ENCODE measurements around the gene KCNH5. TPM values are rescaled to one million over a fixed set of nuclear protein-coding genes. Genes with fewer than 3 reads are reported as not detected.

The KCNH5 gene, protein sequence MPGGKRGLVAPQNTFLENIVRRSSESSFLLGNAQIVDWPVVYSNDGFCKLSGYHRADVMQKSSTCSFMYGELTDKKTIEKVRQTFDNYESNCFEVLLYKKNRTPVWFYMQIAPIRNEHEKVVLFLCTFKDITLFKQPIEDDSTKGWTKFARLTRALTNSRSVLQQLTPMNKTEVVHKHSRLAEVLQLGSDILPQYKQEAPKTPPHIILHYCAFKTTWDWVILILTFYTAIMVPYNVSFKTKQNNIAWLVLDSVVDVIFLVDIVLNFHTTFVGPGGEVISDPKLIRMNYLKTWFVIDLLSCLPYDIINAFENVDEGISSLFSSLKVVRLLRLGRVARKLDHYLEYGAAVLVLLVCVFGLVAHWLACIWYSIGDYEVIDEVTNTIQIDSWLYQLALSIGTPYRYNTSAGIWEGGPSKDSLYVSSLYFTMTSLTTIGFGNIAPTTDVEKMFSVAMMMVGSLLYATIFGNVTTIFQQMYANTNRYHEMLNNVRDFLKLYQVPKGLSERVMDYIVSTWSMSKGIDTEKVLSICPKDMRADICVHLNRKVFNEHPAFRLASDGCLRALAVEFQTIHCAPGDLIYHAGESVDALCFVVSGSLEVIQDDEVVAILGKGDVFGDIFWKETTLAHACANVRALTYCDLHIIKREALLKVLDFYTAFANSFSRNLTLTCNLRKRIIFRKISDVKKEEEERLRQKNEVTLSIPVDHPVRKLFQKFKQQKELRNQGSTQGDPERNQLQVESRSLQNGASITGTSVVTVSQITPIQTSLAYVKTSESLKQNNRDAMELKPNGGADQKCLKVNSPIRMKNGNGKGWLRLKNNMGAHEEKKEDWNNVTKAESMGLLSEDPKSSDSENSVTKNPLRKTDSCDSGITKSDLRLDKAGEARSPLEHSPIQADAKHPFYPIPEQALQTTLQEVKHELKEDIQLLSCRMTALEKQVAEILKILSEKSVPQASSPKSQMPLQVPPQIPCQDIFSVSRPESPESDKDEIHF
- not detected for polyA plus RNA-seq

DNA sequence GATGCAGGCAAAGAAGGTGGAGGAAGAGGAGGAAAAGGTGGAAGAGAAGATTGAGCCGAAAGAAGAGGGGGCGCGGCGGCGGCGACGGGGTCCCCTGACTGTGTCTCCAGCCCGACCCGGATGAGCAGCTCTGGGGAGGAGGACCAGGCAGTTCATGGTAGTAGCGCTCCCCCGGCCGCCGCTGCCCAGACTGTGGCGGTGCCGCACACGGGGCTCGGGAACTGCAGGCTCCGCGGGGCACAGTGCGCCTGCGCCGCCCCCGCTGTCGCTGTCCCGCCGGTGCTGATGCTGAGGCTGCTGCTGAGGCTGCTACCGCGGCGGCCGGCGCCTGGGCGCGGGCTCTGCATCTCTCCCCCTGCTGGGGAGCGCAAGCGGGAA lies at the start of gene KCNH5:
Gene KCNH5, minus strand, starts transcription at position 225 of the 378 bp plus-strand sequence. CDS start 272 bp downstream, outside the sequence.
- no peaks in the 10 kb centered on the region for H3K36me3 Mint-ChIP-seq
- no peak for DNase-seq
- H3K9me3 Mint-ChIP-seq, result peaks cover 0 to 7% (median 1%) of the 10 kb centered on the region in 6 donors
- H3K4me1 Mint-ChIP-seq, result no peaks in the 10 kb centered on the region
- H3K27ac Mint-ChIP-seq, result no peak within 1 kb of the TSS
- H3K4me3 Mint-ChIP-seq, result no peak within 1 kb of the TSS
- H3K27me3 Mint-ChIP-seq (ENCODE audit: low read depth in 3 of 3), result peaks cover 9 to 29% (median 15%) of the 10 kb centered on the region in 3 donors

GRCh38 chr14:63091394-63091996 lies 46.2 kb upstream of the KCNH5 start:
- DNase-seq, result no peak
- H3K36me3 Mint-ChIP-seq, result no peaks in the 10 kb centered on the region
- no peak overlapping the region for H3K4me3 Mint-ChIP-seq
- peaks cover 0 to 5% (median 1%) of the 10 kb centered on the region in 6 donors for H3K9me3 Mint-ChIP-seq
- peaks cover 1 to 6% (median 5%) of the 10 kb centered on the region in 3 donors for H3K27me3 Mint-ChIP-seq (ENCODE audit: low read depth in 3 of 3)
- no peak overlapping the region for H3K27ac Mint-ChIP-seq
- no peaks in the 10 kb centered on the region for H3K4me1 Mint-ChIP-seq

- Mint-ChIP-seq H3K4me3 (no peak overlapping the region), H3K9me3 (peaks cover 0 to 5% (median 2%) of the 10 kb centered on the region in 6 donors), H3K27me3 (ENCODE audit: low read depth in 3 of 3) (peaks cover 0 to 6% (median 0%) of the 10 kb centered on the region in 3 donors), H3K27ac (no peak overlapping the region), H3K36me3 (no peaks in the 10 kb centered on the region), H3K4me1 (no peaks in the 10 kb centered on the region)
- DNase-seq, result no peak
Observed at GRCh38 chr14:63088865-63089264, 43.6 kb upstream of the KCNH5 start.

- no peak overlapping the region for H3K4me3 Mint-ChIP-seq
- no peaks in the 10 kb centered on the region for H3K4me1 Mint-ChIP-seq
- H3K9me3 Mint-ChIP-seq, result peaks cover 0 to 7% (median 2%) of the 10 kb centered on the region in 6 donors
- H3K36me3 Mint-ChIP-seq, result no peaks in the 10 kb centered on the region
- peaks cover 0 to 2% (median 0%) of the 10 kb centered on the region in 3 donors for H3K27me3 Mint-ChIP-seq (ENCODE audit: low read depth in 3 of 3)
- no peak for DNase-seq
- H3K27ac Mint-ChIP-seq, result no peak overlapping the region
Observed at GRCh38 chr14:63078569-63078968, 33.3 kb upstream of the KCNH5 start.

DNA sequence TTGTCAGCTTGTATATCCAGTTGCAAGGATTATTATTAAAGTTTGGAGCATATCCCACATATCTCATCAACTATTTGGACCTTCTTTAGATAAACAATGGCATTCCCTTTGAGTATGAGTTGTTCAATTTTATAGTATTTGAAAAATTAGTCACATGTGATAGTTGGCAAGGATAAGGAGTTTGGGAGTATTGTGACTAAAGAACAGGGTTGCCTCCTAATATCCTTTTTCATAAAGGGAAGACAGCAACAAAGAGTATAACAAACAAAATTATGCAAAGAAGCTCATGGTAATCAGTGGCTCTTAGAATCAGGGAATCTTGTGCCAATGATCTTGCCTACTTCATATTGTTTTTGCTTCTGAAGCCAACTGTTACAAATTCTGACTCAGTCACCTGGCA lies 31.2 kb upstream of the KCNH5 start:
- Mint-ChIP-seq H3K36me3 (no peaks in the 10 kb centered on the region), H3K27ac (no peak overlapping the region), H3K4me1 (no peaks in the 10 kb centered on the region), H3K9me3 (peaks cover 0 to 5% (median 4%) of the 10 kb centered on the region in 6 donors), H3K27me3 (ENCODE audit: low read depth in 3 of 3) (peaks cover 0 to 2% (median 0%) of the 10 kb centered on the region in 3 donors), H3K4me3 (no peak overlapping the region)
- DNase-seq, result no peak

DNA sequence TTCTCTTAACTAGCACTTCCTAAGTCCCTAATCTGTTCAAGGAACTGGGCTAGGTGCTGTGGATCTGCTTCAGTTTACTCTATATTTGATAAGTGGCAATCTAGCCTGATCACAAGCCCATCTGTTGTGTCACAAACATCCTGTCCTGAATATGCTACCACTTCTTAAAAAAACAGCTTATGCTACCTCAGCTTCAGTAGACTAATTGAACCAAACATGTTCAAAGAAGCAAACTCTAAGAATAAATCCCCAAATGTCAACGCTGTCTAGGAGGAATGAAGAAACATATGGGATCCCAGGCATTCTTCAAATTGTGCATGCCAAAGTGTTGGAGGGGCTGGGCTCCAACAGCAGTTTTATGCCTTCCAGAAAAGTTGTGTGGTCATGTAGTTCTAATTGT lies 10.4 kb upstream of the KCNH5 start:
- no peak for DNase-seq
- Mint-ChIP-seq H3K4me3 (no peak overlapping the region), H3K27ac (no peak overlapping the region), H3K4me1 (no peaks in the 10 kb centered on the region), H3K27me3 (ENCODE audit: low read depth in 3 of 3) (no peaks in the 10 kb centered on the region), H3K9me3 (peaks cover 0 to 7% (median 0%) of the 10 kb centered on the region in 6 donors), H3K36me3 (no peaks in the 10 kb centered on the region)

DNA sequence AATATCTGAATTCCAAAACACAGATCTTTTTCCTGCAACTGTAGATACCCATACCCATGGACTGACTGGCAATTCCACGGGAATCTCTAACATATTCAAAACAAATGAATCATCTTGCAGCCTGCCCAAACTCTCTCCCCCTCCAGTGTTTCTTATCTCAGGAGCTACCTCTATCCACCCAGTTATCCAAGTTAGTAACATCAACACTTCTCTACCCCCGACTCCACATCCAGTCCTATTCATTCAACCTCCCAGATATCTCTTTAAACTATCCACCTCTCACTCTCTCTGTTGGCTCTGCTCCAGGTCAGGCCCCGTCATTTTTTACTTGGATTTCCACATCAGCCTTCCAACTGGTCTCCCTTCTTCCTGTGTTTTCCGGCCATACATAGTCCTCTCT lies 6.7 kb upstream of the KCNH5 start:
- no peak for DNase-seq
- no peak overlapping the region for H3K4me3 Mint-ChIP-seq
- no peaks in the 10 kb centered on the region for H3K36me3 Mint-ChIP-seq
- H3K9me3 Mint-ChIP-seq, result peaks cover 0 to 11% (median 0%) of the 10 kb centered on the region in 6 donors
- peaks cover 3 to 10% (median 5%) of the 10 kb centered on the region in 3 donors for H3K27me3 Mint-ChIP-seq (ENCODE audit: low read depth in 3 of 3)
- H3K27ac Mint-ChIP-seq, result no peak overlapping the region
- no peaks in the 10 kb centered on the region for H3K4me1 Mint-ChIP-seq

- H3K27me3 Mint-ChIP-seq (ENCODE audit: low read depth in 3 of 3), result peaks cover 5 to 16% (median 9%) of the 10 kb centered on the region in 3 donors
- no peaks in the 10 kb centered on the region for H3K4me1 Mint-ChIP-seq
- H3K4me3 Mint-ChIP-seq, result no peak overlapping the region
- no peak overlapping the region for H3K27ac Mint-ChIP-seq
- DNase-seq, result no peak
- no peaks in the 10 kb centered on the region for H3K36me3 Mint-ChIP-seq
- peaks cover 0 to 9% (median 0%) of the 10 kb centered on the region in 6 donors for H3K9me3 Mint-ChIP-seq
Observed at GRCh38 chr14:63051301-63051700, 6.0 kb upstream of the KCNH5 start.

- H3K4me3 Mint-ChIP-seq, result no peak overlapping the region
- H3K27ac Mint-ChIP-seq, result no peak overlapping the region
- H3K4me1 Mint-ChIP-seq, result no peaks in the 10 kb centered on the region
- no peaks in the 10 kb centered on the region for H3K36me3 Mint-ChIP-seq
- no peak for DNase-seq
- peaks cover 0 to 4% (median 0%) of the 10 kb centered on the region in 6 donors for H3K9me3 Mint-ChIP-seq
- peaks cover 5 to 18% (median 10%) of the 10 kb centered on the region in 3 donors for H3K27me3 Mint-ChIP-seq (ENCODE audit: low read depth in 3 of 3)
Observed at GRCh38 chr14:63050694-63051093, 5.4 kb upstream of the KCNH5 start.

- Mint-ChIP-seq H3K27ac (no peak overlapping the region), H3K27me3 (ENCODE audit: low read depth in 3 of 3) (peaks cover 9 to 29% (median 15%) of the 10 kb centered on the region in 3 donors), H3K4me3 (no peak overlapping the region), H3K9me3 (peaks cover 0 to 7% (median 1%) of the 10 kb centered on the region in 6 donors), H3K36me3 (no peaks in the 10 kb centered on the region), H3K4me1 (no peaks in the 10 kb centered on the region)
- no peak for DNase-seq
Observed at GRCh38 chr14:63046339-63047268, 1.3 kb upstream of the KCNH5 start.

DNA sequence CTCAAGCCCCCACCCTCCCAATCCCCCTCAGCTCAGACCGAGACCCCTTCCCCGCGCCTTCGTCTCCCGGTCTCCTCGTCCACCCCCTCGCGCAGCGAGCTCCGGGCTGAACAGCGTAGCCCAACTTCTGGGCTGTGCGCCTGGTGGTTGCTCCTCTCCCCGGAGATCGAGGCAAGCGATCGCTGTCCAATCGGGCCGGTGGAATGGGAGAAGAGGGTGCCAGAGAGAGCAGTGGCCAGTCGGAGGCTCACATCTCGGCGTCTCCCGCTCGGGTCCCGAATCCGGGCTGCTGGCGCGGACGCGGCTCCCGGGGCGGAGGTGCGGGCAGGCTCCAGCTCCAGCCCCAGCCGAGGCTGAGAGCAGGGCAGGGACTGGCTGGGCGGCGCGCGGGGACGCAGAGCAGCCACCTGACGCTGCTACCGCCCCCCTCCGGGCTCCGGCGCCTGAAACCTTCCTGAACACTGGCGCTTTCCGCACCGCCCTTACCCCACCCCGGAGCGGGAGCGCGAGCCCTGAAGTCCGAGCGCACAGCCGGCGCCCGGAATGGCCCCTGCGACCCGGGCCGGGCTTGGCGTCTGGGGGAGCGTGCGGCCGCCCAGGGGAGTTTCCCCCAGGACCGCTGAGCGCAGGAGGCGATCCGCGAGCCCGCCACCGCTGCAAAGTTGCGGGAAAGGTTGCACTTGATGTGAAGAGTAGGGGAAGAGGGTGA lies 508 bp upstream of the KCNH5 start:
- DNase-seq, result no peak
- Mint-ChIP-seq H3K27me3 (ENCODE audit: low read depth in 3 of 3) (peaks cover 9 to 29% (median 15%) of the 10 kb centered on the region in 3 donors), H3K36me3 (no peaks in the 10 kb centered on the region), H3K4me3 (no peak overlapping the region), H3K9me3 (peaks cover 0 to 7% (median 1%) of the 10 kb centered on the region in 6 donors), H3K4me1 (no peaks in the 10 kb centered on the region), H3K27ac (no peak overlapping the region)

DNA sequence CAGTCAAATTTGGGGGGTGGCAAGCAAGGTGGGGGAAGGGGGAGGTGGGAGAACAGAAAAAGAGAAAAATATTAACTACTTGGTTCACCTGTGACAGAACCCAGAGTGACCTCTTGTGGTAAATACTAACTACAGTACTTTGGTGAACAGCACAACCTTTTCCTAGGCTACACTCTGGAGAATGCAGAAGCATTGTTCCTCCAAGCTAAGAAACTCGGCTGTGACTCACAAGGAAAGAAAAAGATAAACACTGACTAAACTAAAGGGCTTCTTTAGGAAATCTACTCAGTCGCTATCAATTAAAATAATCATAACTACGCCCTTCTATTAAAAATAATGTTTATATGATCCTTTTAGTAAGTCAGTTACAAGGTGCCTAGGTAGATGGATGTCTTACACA lies 5.4 kb downstream of the KCNH5 start:
- H3K9me3 Mint-ChIP-seq, result peaks cover 0 to 4% (median 0%) of the 10 kb centered on the region in 6 donors
- no peak for DNase-seq
- no peaks in the 10 kb centered on the region for H3K4me1 Mint-ChIP-seq
- no peak overlapping the region for H3K4me3 Mint-ChIP-seq
- no peaks in the 10 kb centered on the region for H3K36me3 Mint-ChIP-seq
- no peak overlapping the region for H3K27ac Mint-ChIP-seq
- peaks cover 5 to 12% (median 8%) of the 10 kb centered on the region in 3 donors for H3K27me3 Mint-ChIP-seq (ENCODE audit: low read depth in 3 of 3)
